Mesenchymal stem cell (in vitro differentiated cells and primary cell): ENCODE results near the gene CNTNAP2.

Experiments used
- DNase-seq: peaks from one replicate; pipeline ENCODE4 v3.0.0-alpha.2; 2013
- H2AFZ ChIP-seq: one replicate; pipeline ENCODE4 v1.6.1; 2013; ENCODE audit warnings: low read depth, mild to moderate bottlenecking, control low read depth, inconsistent platforms, low read length, moderate library complexity
- H2AK5ac ChIP-seq: 2 replicates; pipeline ENCODE4 v1.6.1; 2013; ENCODE audit warnings: low read length, moderate library complexity, mild to moderate bottlenecking, inconsistent platforms; ENCODE audit not compliant: severe bottlenecking
- H2BK120ac ChIP-seq: one replicate; pipeline ENCODE4 v1.6.1; 2013; ENCODE audit warnings: low read depth, mild to moderate bottlenecking, inconsistent platforms, low read length, moderate library complexity
- H2BK12ac ChIP-seq, 2 experiments: one replicate each; pipeline ENCODE4 v1.6.1; 2013; ENCODE audit warnings: inconsistent platforms in 2 of 2, low read length in 2 of 2, mild to moderate bottlenecking in 2 of 2, moderate library complexity in 2 of 2, control low read depth in 1 of 2
- H2BK15ac ChIP-seq: one replicate; pipeline ENCODE4 v1.6.1; 2013; ENCODE audit warnings: mild to moderate bottlenecking, low read depth, inconsistent platforms; ENCODE audit not compliant: poor library complexity, severe bottlenecking
- H2BK5ac ChIP-seq: 2 replicates; pipeline ENCODE4 v1.6.1; 2013; ENCODE audit warnings: low read depth, mild to moderate bottlenecking, low read length, control low read depth, inconsistent platforms; ENCODE audit not compliant: poor library complexity, severe bottlenecking
- H3K14ac ChIP-seq, 2 experiments: one replicate each; pipeline ENCODE4 v1.6.1; 2013; ENCODE audit warnings: inconsistent platforms in 2 of 2, low read length in 2 of 2, control low read depth in 1 of 2, mild to moderate bottlenecking in 1 of 2, moderate library complexity in 1 of 2
- H3K18ac ChIP-seq, 2 experiments: one replicate each; pipeline ENCODE4 v1.6.1; 2013; ENCODE audit warnings: inconsistent platforms in 2 of 2, low read length in 2 of 2, control low read depth in 1 of 2, low read depth in 1 of 2, mild to moderate bottlenecking in 1 of 2
- H3K23ac ChIP-seq, 2 experiments: one replicate each; pipeline ENCODE4 v1.6.1; 2013; ENCODE audit warnings: inconsistent platforms in 2 of 2, low read length in 2 of 2, mild to moderate bottlenecking in 2 of 2, moderate library complexity in 2 of 2, control low read depth in 1 of 2
- H3K27ac ChIP-seq: 2 replicates; pipeline ENCODE4 v1.5.1; 2013; ENCODE audit warnings: mild to moderate bottlenecking, moderate library complexity, low read length, control low read depth, inconsistent platforms; ENCODE audit not compliant: poor library complexity, severe bottlenecking
- H3K27me3 ChIP-seq, 2 experiments: 2 replicates each; pipeline versions ENCODE4 v1.6.1 to v1.7.0; 2013; ENCODE audit warnings: low read length in 2 of 2, mild to moderate bottlenecking in 2 of 2, moderate library complexity in 2 of 2, control low read depth in 1 of 2, inconsistent platforms in 1 of 2; ENCODE audit not compliant: control insufficient read depth in 1 of 2, insufficient read depth in 1 of 2
- H3K36me3 ChIP-seq, 2 experiments: 2 replicates each; pipeline versions ENCODE4 v1.6.1 to v1.7.0; 2013; ENCODE audit warnings: low read length in 2 of 2, control low read depth in 1 of 2, inconsistent platforms in 1 of 2, low read depth in 1 of 2, mild to moderate bottlenecking in 1 of 2; ENCODE audit not compliant: insufficient read depth in 2 of 2, control insufficient read depth in 1 of 2
- H3K4ac ChIP-seq, 2 experiments: one replicate each; pipeline ENCODE4 v1.6.1; 2013; ENCODE audit warnings: inconsistent platforms in 2 of 2, low read length in 2 of 2, mild to moderate bottlenecking in 2 of 2, moderate library complexity in 2 of 2, control low read depth in 1 of 2, low read depth in 1 of 2
- H3K4me1 ChIP-seq: 2 replicates; pipeline ENCODE4 v1.6.1; 2013; ENCODE audit warnings: low read depth, low read length, control low read depth; ENCODE audit not compliant: control insufficient read depth, insufficient read depth
- H3K4me2 ChIP-seq: 2 replicates; pipeline ENCODE4 v1.6.1; 2013; ENCODE audit warnings: low read length, mild to moderate bottlenecking, inconsistent platforms; ENCODE audit not compliant: poor library complexity, severe bottlenecking
- H3K4me3 ChIP-seq, 2 experiments: 2 replicates each; pipeline versions ENCODE4 v1.5.1 to v1.7.0; 2013; ENCODE audit warnings: low read length in 2 of 2, mild to moderate bottlenecking in 2 of 2, control low read depth in 1 of 2, low read depth in 1 of 2; ENCODE audit not compliant: insufficient read depth in 1 of 2
- H3K79me1 ChIP-seq: replicated peaks from 2 replicates; pipeline ENCODE4 v1.6.1; 2013; ENCODE audit warnings: mild to moderate bottlenecking, control low read depth, low read length, inconsistent platforms; ENCODE audit not compliant: poor library complexity, severe bottlenecking
- H3K9ac ChIP-seq: 2 replicates; pipeline ENCODE4 v1.7.0; 2013; ENCODE audit warnings: mild to moderate bottlenecking, low read length, moderate library complexity
- H3K9me3 ChIP-seq: 2 replicates; pipeline ENCODE4 v1.7.0; 2013; ENCODE audit warnings: mild to moderate bottlenecking, low read length; ENCODE audit not compliant: control insufficient read depth
- H4K8ac ChIP-seq: one replicate; pipeline ENCODE4 v1.6.1; 2013; ENCODE audit warnings: inconsistent platforms, mild to moderate bottlenecking, low read length, moderate library complexity
- H4K91ac ChIP-seq: one replicate; pipeline ENCODE4 v1.6.1; 2013; ENCODE audit warnings: mild to moderate bottlenecking, low read length, inconsistent platforms
- WGBS: methylation state at CpG from one replicate; pipeline ENCODE4 v1.1.7; 2013; ENCODE audit warnings: mixed read lengths; 5-methylcytosine and 5-hydroxymethylcytosine counted together

Gene CNTNAP2

DNA sequence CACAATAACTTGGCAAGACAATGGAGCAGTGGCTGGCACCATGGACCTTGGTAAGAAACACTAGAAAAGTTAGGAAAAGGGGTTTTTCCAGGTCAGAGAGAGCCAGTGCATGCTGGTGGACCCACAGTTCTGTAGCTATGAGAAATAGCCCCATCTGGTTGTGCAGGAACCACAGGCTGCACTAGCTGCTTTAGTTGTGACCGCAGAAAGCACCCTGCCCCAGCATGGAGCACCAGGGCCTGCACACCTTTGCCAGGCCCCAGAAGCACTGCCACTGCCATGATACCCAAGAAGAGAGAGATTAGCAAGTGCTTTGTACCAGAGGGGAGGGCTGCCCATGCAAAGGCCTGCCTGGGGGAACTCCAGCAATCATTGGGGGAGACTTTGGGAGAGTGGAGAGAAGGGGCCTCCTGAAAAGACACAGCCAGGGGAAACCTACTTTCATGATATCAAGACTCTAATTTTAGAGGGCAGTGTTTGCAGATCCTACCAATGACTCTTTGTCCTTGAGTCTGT is 2217.9 kb downstream of the CNTNAP2 start:
- DNase-seq: no peak
- no peak overlapping the region for H3K18ac ChIP-seq
- no peak overlapping the region for H3K4ac ChIP-seq
- H3K4me1 ChIP-seq: peaks cover 3% of the 10 kb centered on the region
- H3K4me3 ChIP-seq: no peak overlapping the region
- H4K91ac ChIP-seq: peak overlapping the region; percentile 41
- no peaks in the 10 kb centered on the region for H3K36me3 ChIP-seq
- no peak overlapping the region for H3K9ac ChIP-seq
- no peak overlapping the region for H3K23ac ChIP-seq
- no peak overlapping the region for H3K14ac ChIP-seq
- no peaks in the 10 kb centered on the region for H3K9me3 ChIP-seq
- no peak overlapping the region for H3K4me2 ChIP-seq
- H2BK5ac ChIP-seq: no peak overlapping the region
- H4K8ac ChIP-seq: no peak overlapping the region
- H2AK5ac ChIP-seq: no peak overlapping the region
- peaks cover 17 to 29% of the 10 kb centered on the region in 2 experiments for H3K27me3 ChIP-seq
- no peak overlapping the region for H2BK12ac ChIP-seq
- no peaks in the 10 kb centered on the region for H3K79me1 ChIP-seq
- no peak overlapping the region for H2BK15ac ChIP-seq
- H3K27ac ChIP-seq: no peak overlapping the region
- no peak overlapping the region for H2BK120ac ChIP-seq
- no peak overlapping the region for H2AFZ ChIP-seq
- WGBS: 80% methylated on average over 1 of the region's 1 CpG

DNA sequence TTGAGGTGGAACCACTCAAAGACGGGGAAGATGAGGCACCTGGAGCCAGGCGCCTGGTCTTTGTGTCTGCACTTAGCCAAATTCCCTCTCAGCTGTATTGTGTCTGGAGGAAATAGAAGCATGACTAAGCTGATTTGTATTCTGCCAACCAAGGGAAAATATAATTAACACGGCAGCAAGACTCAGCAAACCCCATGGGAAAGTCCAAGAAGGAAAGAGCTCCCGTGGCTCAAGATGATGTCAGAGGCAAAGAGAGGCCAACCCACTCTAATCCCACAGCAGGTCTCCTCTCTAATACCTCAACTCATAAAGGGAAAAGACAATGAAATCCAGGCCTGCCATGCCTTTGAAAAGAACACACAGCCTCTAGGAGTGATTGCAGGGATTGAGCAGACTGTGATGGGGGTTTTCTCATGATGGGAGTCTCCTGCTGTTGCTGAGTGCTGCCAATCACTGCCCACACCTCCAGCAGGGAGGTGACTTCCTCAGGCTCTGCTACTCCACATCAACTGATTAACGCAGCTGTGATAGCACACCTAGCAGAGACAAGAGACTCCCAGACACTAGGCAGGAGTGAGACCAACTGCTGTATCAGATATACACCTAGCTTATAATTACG is 2218.5 kb downstream of the CNTNAP2 start:
- Histone ChIP-seq H3K23ac (no peak overlapping the region), H3K27ac (no peak overlapping the region), H4K91ac (no peak overlapping the region), H3K27me3 (peaks cover 22 to 35% of the 10 kb centered on the region in 2 experiments), H3K9me3 (no peaks in the 10 kb centered on the region), H3K4me2 (no peak overlapping the region), H3K4me1 (peaks cover 6% of the 10 kb centered on the region), H3K4me3 (no peak overlapping the region), H2BK15ac (no peak overlapping the region), H3K4ac (no peak overlapping the region), H2BK120ac (no peak overlapping the region), H2AK5ac (no peak overlapping the region), H2AFZ (no peak overlapping the region), H3K14ac (no peak overlapping the region), H4K8ac (no peak overlapping the region), H3K36me3 (no peaks in the 10 kb centered on the region), H2BK5ac (no peak overlapping the region), H2BK12ac (no peak overlapping the region), H3K79me1 (no peaks in the 10 kb centered on the region), H3K9ac (no peak overlapping the region), H3K18ac (no peak overlapping the region)
- DNase-seq: peak; percentile 55
- 9% methylated on average over 5 of the region's 6 CpGs for WGBS

DNA sequence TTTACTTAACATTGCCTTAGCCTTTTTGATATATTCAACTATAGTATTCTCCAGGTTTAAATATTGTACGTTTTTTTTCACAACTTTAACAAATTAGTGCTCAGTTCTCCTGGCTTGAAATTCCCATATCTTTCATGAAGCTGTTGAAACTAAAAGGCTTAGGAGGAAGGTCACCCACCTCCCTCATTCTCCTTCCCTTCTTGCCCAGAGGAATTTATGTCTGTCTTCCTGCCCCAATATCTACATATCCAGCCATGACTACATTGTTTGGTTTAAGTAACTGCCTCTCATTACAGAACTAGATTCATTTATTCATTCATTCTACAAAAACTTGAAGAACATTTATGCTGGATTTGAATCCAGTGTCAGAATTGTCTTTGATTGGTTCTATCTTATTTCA is 2219.2 kb downstream of the CNTNAP2 start:
- Histone ChIP-seq H2AFZ (no peak overlapping the region), H3K36me3 (no peaks in the 10 kb centered on the region), H2AK5ac (no peak overlapping the region), H3K9ac (no peak overlapping the region), H3K4ac (no peak overlapping the region), H3K23ac (no peak overlapping the region), H3K14ac (no peak overlapping the region), H3K79me1 (no peaks in the 10 kb centered on the region), H4K8ac (no peak overlapping the region), H2BK5ac (no peak overlapping the region), H3K9me3 (no peaks in the 10 kb centered on the region), H3K4me1 (peaks cover 6% of the 10 kb centered on the region), H3K27ac (no peak overlapping the region), H2BK120ac (no peak overlapping the region), H3K4me2 (no peak overlapping the region), H2BK15ac (no peak overlapping the region), H4K91ac (no peak overlapping the region), H3K4me3 (no peak overlapping the region), H3K27me3 (peaks cover 28 to 42% of the 10 kb centered on the region in 2 experiments), H2BK12ac (no peak overlapping the region), H3K18ac (no peak overlapping the region)
- WGBS: 36% methylated on average over 1 of the region's 1 CpG
- DNase-seq: no peak

DNA sequence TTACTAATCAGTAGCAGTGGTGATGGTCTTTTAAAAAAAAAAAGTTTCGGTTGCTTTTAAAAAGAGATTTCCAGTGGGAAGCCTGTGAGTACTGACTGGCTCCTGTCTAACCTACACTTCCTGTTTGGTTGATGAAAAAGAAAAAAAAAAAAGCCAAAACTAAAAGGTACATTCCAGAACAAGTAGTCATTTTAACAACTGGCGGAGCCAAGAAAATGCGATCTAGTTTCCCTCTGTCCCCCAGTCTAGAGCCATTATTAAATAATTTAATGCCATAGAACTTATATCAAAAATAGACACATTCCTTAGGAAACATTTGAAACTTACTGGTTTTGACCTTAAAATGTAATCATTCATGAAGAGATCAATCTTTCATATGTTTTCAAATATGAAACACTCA is 2219.8 kb downstream of the CNTNAP2 start:
- no peaks in the 10 kb centered on the region for H3K36me3 ChIP-seq
- H3K27ac ChIP-seq: no peak overlapping the region
- H3K79me1 ChIP-seq: no peaks in the 10 kb centered on the region
- no peak overlapping the region for H3K4me2 ChIP-seq
- DNase-seq: no peak
- H2AK5ac ChIP-seq: no peak overlapping the region
- H3K27me3 ChIP-seq: peaks cover 32 to 47% of the 10 kb centered on the region in 2 experiments
- H3K18ac ChIP-seq: no peak overlapping the region
- WGBS: 49% methylated on average over 2 of the region's 3 CpGs
- no peak overlapping the region for H2BK5ac ChIP-seq
- no peak overlapping the region for H3K4ac ChIP-seq
- H2BK120ac ChIP-seq: no peak overlapping the region
- no peak overlapping the region for H4K91ac ChIP-seq
- no peaks in the 10 kb centered on the region for H3K9me3 ChIP-seq
- H3K23ac ChIP-seq: no peak overlapping the region
- H3K4me3 ChIP-seq: no peak overlapping the region
- no peak overlapping the region for H2AFZ ChIP-seq
- H3K14ac ChIP-seq: no peak overlapping the region
- H3K4me1 ChIP-seq: peaks cover 6% of the 10 kb centered on the region
- no peak overlapping the region for H3K9ac ChIP-seq
- no peak overlapping the region for H2BK12ac ChIP-seq
- H2BK15ac ChIP-seq: no peak overlapping the region
- H4K8ac ChIP-seq: no peak overlapping the region
